ENCODE measurements around the gene CPB1. TPM values are rescaled to one million over a fixed set of nuclear protein-coding genes. Genes with fewer than 3 reads are reported as not detected.
A peak's percentile ranks its signal among the peaks of the same experiment; 100 is the strongest.

CPB1 gene
- total RNA-seq, 1 donor from 2014 or later: 11.9 TPM

GRCh38 chr3:148820361-148821245 is 7.0 kb upstream of the CPB1 start:
- Mint-ChIP-seq H3K4me1 (peaks cover 61% of the 10 kb centered on the region), H3K27ac (peak overlapping the region; percentile 76), H3K4me3 (no peak overlapping the region), H3K9me3 (peaks cover 12% of the 10 kb centered on the region), H3K27me3 (ENCODE audit: low read depth) (no peaks in the 10 kb centered on the region), H3K36me3 (peaks cover 3% of the 10 kb centered on the region)
- DNase-seq (ENCODE audit: low spot score in 2 of 2, unreplicated experiment in 2 of 2): no peak
- TF ChIP-seq CTCF (IDR thresholded peaks at IDR 0.05; ENCODE audit: unreplicated experiment): no peak

GRCh38 chr3:148823026-148823425 is 4.6 kb upstream of the CPB1 start:
- H3K27me3 Mint-ChIP-seq (ENCODE audit: low read depth): no peaks in the 10 kb centered on the region
- H3K27ac Mint-ChIP-seq: no peak overlapping the region
- no peak for TF ChIP-seq CTCF (IDR thresholded peaks at IDR 0.05; ENCODE audit: unreplicated experiment)
- H3K9me3 Mint-ChIP-seq: peaks cover 12% of the 10 kb centered on the region
- peaks cover 3% of the 10 kb centered on the region for H3K36me3 Mint-ChIP-seq
- peaks cover 46% of the 10 kb centered on the region for H3K4me1 Mint-ChIP-seq
- H3K4me3 Mint-ChIP-seq: no peak overlapping the region
- no peak for DNase-seq (ENCODE audit: low spot score in 2 of 2, unreplicated experiment in 2 of 2)

GRCh38 chr3:148825476-148825875 is 2.1 kb upstream of the CPB1 start:
- H3K36me3 Mint-ChIP-seq: peaks cover 3% of the 10 kb centered on the region
- H3K27me3 Mint-ChIP-seq (ENCODE audit: low read depth): no peaks in the 10 kb centered on the region
- H3K9me3 Mint-ChIP-seq: peaks cover 12% of the 10 kb centered on the region
- H3K27ac Mint-ChIP-seq: no peak overlapping the region
- DNase-seq (ENCODE audit: low spot score in 2 of 2, unreplicated experiment in 2 of 2): no peak
- peaks cover 52% of the 10 kb centered on the region for H3K4me1 Mint-ChIP-seq
- H3K4me3 Mint-ChIP-seq: no peak overlapping the region
- TF ChIP-seq CTCF (IDR thresholded peaks at IDR 0.05; ENCODE audit: unreplicated experiment): no peak

- Mint-ChIP-seq H3K36me3 (no peaks in the 10 kb centered on the region), H3K27ac (peak overlapping the region; percentile 73), H3K4me1 (peaks cover 49% of the 10 kb centered on the region), H3K4me3 (no peak overlapping the region), H3K27me3 (ENCODE audit: low read depth) (no peaks in the 10 kb centered on the region), H3K9me3 (peaks cover 2% of the 10 kb centered on the region)
- no peak for DNase-seq (ENCODE audit: low spot score in 2 of 2, unreplicated experiment in 2 of 2)
- no peak for TF ChIP-seq CTCF (IDR thresholded peaks at IDR 0.05; ENCODE audit: unreplicated experiment)
Observed at GRCh38 chr3:148828136-148828690, 602 bp downstream of the CPB1 start.

GRCh38 chr3:148829926-148830325 is 2.3 kb downstream of the CPB1 start:
- Mint-ChIP-seq H3K4me1 (peaks cover 42% of the 10 kb centered on the region), H3K27me3 (ENCODE audit: low read depth) (no peaks in the 10 kb centered on the region), H3K36me3 (no peaks in the 10 kb centered on the region), H3K4me3 (no peak overlapping the region), H3K27ac (peak overlapping the region; percentile 67), H3K9me3 (no peaks in the 10 kb centered on the region)
- no peak for DNase-seq (ENCODE audit: low spot score in 2 of 2, unreplicated experiment in 2 of 2)
- TF ChIP-seq CTCF (IDR thresholded peaks at IDR 0.05; ENCODE audit: unreplicated experiment): no peak
